GM21528 (cell line): ENCODE measurements around the gene TPI1.
A peak's percentile ranks its signal among the peaks of the same experiment; 100 is the strongest.

Source experiments
- ATAC-seq: cut with Tn5 transposase; IDR thresholded peaks from one replicate; pipeline ENCODE4 v1.9.1; 2021; ENCODE audit warnings: mild to moderate bottlenecking, moderate library complexity; ENCODE audit not compliant: unreplicated experiment, low FRiP score

The TPI1 gene

GRCh38 chr12:6914246-6914946, 47.1 kb downstream of the TPI1 start, which contains the start of gene ENO2:
ENO2 (plus strand) TSS chr12:6914580; CDS start chr12:6915833, 1,253 bp downstream.
- peak; percentile 58 for ATAC-seq

- peak; percentile 6 for ATAC-seq
Measured at GRCh38 chr12:6914947-6915788, 47.8 kb downstream of the TPI1 start.

- no peak for ATAC-seq
Measured at GRCh38 chr12:6915789-6916285, 48.5 kb downstream of the TPI1 start.

- ATAC-seq: no peak
Measured at GRCh38 chr12:6916426-6917200, 49.3 kb downstream of the TPI1 start.

GRCh38 chr12:6917491-6918231, 50.3 kb downstream of the TPI1 start:
- no peak for ATAC-seq

GRCh38 chr12:6919588-6919987, 52.3 kb downstream of the TPI1 start:
- ATAC-seq: no peak
